PC-9 (cell line): Measurements from ENCODE around the gene SCGB3A2.

ENCODE experiments used
- CTCF ChIP-seq: fragments of 200-600 bp; sonication (generic); conservative IDR thresholded peaks from 2 replicates; pipeline ENCODE4 v1.6.1; 2017; ENCODE audit warnings: mixed run types, antibody characterized with exemption, mild to moderate bottlenecking, moderate library complexity
- EZH2 ChIP-seq: fragments of 200-600 bp; sonication (generic); IDR thresholded peaks from 2 replicates; pipeline ENCODE4 v1.8.0; 2017; ENCODE audit warnings: antibody characterized with exemption, low read depth

- no peak for TF ChIP-seq CTCF
- TF ChIP-seq EZH2, result no peak
Measured at GRCh38 chr5:147835386-147835798, 43.1 kb upstream of the SCGB3A2 start.
